SJCRH30 (cell line): ENCODE measurements around the gene RPS5. TPM values are rescaled to one million over a fixed set of nuclear protein-coding genes. Genes with fewer than 3 reads are reported as not detected.
"Not testable (repeated sequence)": the region's sequence is repeated elsewhere in the genome, so short reads cannot be mapped to it uniquely, and the experiment has no call there.

ENCODE experiments used
- DNase-seq, 2 experiments: peaks; one replicate each; pipeline ENCODE4 v3.0.0-alpha.2; 2015 to 2020
- H3K27ac ChIP-seq: fragments of 250-450 bp; sonication (Bioruptor Pico); 2 replicates; pipeline ENCODE4 v1.5.1; 2020; ENCODE audit warnings: mild to moderate bottlenecking, moderate library complexity
- H3K27me3 ChIP-seq: fragments of 250-450 bp; sonication (Bioruptor Pico); 2 replicates; pipeline ENCODE4 v1.5.1; 2020; ENCODE audit warnings: mild to moderate bottlenecking, moderate library complexity
- H3K36me3 ChIP-seq: fragments of 250-450 bp; sonication (Bioruptor Pico); 2 replicates; pipeline ENCODE4 v1.5.1; 2020; ENCODE audit warnings: mild to moderate bottlenecking, moderate library complexity
- H3K4me1 ChIP-seq: fragments of 250-450 bp; sonication (Bioruptor Pico); 2 replicates; pipeline ENCODE4 v1.5.1; 2020; ENCODE audit warnings: mild to moderate bottlenecking, moderate library complexity
- H3K4me3 ChIP-seq: fragments of 250-450 bp; sonication (Bioruptor Pico); 2 replicates; pipeline ENCODE4 v1.5.1; 2020; ENCODE audit warnings: mild to moderate bottlenecking, moderate library complexity
- H3K9me3 ChIP-seq: fragments of 250-450 bp; sonication (Bioruptor Pico); replicated peaks from 2 replicates; pipeline ENCODE4 v1.5.1; 2020; ENCODE audit warnings: mild to moderate bottlenecking, moderate library complexity
- total RNA-seq: library from RNA; depleted of rRNA; stranded (reverse); fragments of >200 nt; shearing (Covaris generic); gene quantifications from 2 replicates; pipeline ENCODE4 v1.2.3, GENCODE V29; 2014; rRNA removed

The RPS5 gene
- total RNA-seq = 1,942 and 2,376 TPM in 2 replicates

DNA sequence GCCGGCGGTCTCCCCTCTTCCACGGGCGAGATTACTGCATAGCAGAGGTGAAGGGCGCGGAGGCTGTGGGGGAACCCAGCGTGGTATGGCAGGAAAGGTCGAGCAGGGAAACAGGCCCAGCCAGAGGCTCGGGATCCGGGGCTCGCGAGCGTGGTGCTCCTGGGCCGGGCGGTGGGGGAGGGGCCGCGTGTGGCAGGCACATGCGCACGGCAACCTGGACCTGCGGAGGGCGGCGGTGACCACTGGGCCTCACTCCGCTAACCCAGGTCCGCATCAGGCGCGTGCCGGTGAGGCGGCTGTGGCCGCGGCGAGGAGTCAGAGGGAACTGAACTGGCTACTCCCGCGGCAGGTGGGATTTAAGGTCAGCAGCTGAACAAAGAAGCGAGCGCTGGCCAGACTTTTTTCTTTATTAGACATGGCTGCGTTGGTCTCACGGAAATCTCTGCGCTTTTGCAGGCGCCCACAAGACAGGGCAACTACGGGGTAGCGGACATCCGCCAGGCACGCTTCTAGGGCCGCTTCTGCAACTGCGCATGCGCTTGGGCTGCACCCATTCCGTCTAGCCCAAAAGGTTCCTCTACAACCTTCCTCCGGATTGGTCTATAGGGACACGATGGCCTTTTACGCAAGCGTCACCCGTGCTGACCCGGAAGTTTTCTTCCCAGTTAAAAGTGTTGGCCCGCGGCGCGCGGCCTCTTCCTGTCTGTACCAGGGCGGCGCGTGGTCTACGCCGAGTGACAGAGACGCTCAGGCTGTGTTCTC lies at the start of gene RPS5:
TSS of gene RPS5 (plus strand) at position 694 of the 762 bp plus-strand sequence. CDS start 869 bp downstream, outside the sequence.
- DNase-seq = peak; percentile 97 to 99
- no peaks in the 10 kb centered on the region for H3K27me3 ChIP-seq
- peak within 1 kb of the TSS; percentile 80 for H3K4me3 ChIP-seq
- H3K36me3 ChIP-seq = peaks cover 37% of the 10 kb centered on the region
- peak within 1 kb of the TSS; percentile 87 for H3K27ac ChIP-seq
- peaks cover 3% of the 10 kb centered on the region; the same call in 1 of the 2 replicates for H3K4me1 ChIP-seq
- H3K9me3 ChIP-seq = no peaks in the 10 kb centered on the region

DNA sequence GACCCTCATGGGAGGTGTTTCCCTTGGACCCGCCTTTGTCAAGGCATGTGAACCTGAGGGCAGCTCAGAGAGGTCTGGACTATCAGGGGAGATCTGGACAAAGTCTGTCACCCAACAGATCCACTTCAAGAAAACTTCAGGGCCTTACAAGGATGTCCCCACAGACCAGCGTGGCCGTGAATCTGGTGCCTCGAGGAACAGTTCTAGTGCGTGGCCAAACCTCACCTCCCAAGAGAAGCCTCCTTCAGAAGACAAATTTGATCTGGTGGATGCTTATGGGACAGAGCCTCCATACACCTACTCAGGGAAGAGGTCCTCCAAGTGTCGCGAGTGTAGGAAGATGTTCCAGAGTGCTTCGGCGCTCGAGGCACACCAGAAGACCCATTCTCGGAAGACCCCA lies 48.7 kb upstream of the RPS5 start:
- Histone ChIP-seq H3K27ac (no peak overlapping the region), H3K36me3 (peaks cover 21% of the 10 kb centered on the region), H3K9me3 (no peaks in the 10 kb centered on the region), H3K4me3 (no peak overlapping the region), H3K27me3 (no peaks in the 10 kb centered on the region), H3K4me1 (no peaks in the 10 kb centered on the region)
- DNase-seq = no peak

DNA sequence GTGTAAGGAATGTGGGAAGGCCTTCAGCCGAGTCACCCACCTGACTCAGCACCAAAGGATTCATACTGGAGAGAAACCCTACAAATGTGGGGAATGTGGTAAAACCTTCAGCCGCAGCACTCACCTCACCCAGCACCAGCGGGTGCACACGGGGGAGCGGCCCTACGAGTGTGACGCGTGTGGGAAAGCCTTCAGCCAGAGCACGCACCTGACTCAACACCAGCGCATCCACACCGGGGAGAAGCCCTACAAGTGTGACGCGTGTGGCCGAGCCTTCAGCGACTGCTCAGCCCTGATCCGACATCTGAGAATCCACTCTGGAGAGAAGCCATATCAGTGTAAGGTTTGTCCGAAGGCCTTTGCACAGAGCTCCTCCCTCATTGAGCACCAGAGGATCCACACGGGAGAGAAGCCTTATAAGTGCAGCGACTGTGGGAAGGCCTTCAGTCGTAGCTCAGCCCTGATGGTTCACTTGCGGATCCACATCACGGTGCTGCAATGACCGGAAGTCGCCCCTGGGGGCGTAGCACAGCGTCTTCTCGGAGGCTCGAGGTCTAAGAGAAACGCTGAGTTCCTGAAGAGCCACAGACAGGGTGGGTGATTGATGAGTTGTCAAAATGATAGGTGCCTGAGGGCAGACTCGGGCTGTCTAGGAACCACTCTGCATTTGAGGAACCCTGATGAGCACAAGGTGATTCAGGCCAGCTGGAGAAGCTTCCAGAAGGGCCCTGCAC lies 48.1 kb upstream of the RPS5 start:
- Histone ChIP-seq H3K36me3 (peaks cover 21% of the 10 kb centered on the region), H3K4me1 (no peaks in the 10 kb centered on the region), H3K4me3 (no peak overlapping the region), H3K27ac (no peak overlapping the region), H3K9me3 (no peaks in the 10 kb centered on the region), H3K27me3 (no peaks in the 10 kb centered on the region)
- no peak for DNase-seq

DNA sequence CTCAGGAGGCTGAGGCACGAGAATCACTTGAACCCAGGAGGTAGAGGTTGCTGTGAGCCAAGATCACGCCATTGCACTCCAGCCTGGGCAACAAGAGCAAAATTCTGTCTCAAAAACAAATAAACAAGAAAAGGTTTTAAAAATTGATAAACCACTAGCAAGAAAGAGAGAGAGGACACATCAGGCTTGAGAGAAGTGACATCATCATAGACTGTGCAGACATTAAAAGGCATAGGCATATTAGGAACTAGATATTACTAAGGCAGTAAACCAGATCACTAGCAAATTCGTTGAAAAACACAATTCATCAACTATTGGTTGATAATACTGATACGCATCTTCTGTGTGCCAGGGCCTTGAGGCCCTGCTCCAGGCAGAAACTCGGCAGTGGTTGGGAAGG lies 41.5 kb upstream of the RPS5 start:
- Histone ChIP-seq H3K4me1 (peaks cover 2% of the 10 kb centered on the region; the same call in 1 of the 2 replicates), H3K27ac (no peak overlapping the region), H3K36me3 (no peaks in the 10 kb centered on the region), H3K9me3 (no peaks in the 10 kb centered on the region), H3K27me3 (no peaks in the 10 kb centered on the region), H3K4me3 (no peak overlapping the region)
- DNase-seq = no peak

DNA sequence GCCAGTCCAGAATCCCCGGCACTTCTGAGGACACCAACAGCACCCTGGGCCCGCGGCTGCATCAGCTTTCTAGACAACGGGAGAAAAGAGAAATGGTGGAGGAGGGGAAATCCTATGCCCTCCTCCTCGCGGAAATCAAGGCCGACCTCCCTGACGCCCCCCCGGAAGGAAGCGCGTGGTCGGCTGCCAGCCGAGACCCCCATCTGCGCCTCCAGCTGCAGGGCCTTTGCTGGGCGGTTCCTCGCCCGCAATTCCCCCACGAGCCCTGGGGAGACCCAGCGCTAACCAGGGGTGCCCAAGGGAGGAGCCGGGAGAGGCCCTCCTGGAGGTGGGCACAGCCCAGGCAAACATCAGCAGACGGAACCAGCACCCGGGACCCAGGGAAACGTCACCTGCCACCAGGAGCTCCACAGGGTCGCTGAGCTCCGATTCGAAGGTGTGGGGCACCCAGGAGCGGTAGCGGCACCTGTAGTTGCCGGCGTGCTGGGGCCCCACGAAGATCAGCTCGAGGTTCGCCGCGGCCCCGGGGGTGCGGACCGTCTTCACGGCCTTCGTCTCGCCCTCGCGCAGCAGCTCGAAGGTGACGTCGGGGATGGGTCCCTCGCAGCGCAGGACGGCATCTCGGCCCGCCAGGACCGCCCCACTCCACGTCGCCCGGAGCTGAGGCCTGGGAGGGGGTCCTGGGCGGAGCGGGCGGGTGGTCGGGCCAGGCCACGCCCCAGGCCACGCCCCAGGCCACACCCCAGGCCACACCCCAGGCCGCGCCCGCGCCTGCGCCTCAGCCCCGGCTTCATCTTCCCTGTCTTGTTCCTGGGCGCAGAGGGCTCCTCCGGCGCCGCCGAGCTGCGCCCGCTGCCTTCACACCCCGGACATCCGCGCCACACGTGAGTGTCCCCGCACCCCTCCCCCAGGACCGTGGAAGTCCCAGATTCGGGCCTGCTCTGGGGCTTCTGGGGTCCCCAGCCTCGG lies 39.8 kb upstream of the RPS5 start:
- Histone ChIP-seq H3K27me3 (no peaks in the 10 kb centered on the region), H3K4me1 (peaks cover 2% of the 10 kb centered on the region; the same call in 1 of the 2 replicates), H3K36me3 (no peaks in the 10 kb centered on the region), H3K9me3 (no peaks in the 10 kb centered on the region), H3K4me3 (peak overlapping the region; percentile 69), H3K27ac (no peak overlapping the region; the same call in 1 of the 2 replicates)
- peak; percentile 71 to 82 for DNase-seq

DNA sequence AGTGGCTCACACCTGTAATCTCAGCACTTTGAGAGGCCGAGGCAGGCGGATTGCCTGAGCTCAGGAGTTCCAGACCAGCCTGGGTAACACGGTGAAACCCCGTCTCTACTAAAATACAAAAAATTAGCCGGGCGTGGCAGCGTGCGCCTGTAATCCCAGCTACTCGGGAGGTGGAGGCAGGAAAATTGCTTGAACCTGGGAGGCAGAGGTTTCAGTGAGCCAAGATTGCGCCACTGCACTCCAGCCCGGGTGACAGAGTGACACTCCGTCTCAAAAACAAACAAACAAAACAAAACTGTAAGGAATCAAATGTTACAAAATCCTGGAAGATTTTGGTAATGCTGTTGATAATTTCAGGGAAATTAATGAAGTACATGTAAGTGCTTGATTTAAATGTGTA lies 39.0 kb upstream of the RPS5 start:
- DNase-seq, H3K4me1 ChIP-seq, H3K27me3 ChIP-seq, H3K27ac ChIP-seq, H3K36me3 ChIP-seq, H3K9me3 ChIP-seq: not testable (repeated sequence)
- peak overlapping the region; percentile 69 for H3K4me3 ChIP-seq

DNA sequence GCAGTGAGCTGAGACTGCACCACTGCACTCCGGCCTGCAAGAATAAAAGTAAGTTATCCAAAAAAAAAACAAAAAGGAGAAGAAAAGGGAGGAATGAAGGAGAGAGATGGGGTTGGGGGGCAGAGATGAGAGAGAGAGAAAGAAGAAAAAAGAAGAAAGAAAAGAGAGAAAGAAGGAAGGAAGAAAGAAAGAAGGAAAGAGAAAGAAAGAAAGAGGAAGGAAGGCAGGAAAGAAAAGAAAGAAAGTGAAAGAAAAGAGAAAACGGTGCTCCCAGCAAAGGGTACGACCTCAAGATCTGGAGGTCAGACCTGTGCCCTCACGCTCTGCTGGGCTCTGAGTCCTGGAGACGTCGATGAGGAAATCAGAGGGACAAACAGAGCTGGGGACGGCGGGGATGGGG lies 37.5 kb upstream of the RPS5 start:
- no peaks in the 10 kb centered on the region for H3K27me3 ChIP-seq
- H3K4me1 ChIP-seq = peaks cover 2% of the 10 kb centered on the region; the same call in 1 of the 2 replicates
- no peaks in the 10 kb centered on the region for H3K9me3 ChIP-seq
- no peak for DNase-seq
- no peaks in the 10 kb centered on the region for H3K36me3 ChIP-seq
- H3K4me3 ChIP-seq = no peak overlapping the region
- H3K27ac ChIP-seq = no peak overlapping the region

DNA sequence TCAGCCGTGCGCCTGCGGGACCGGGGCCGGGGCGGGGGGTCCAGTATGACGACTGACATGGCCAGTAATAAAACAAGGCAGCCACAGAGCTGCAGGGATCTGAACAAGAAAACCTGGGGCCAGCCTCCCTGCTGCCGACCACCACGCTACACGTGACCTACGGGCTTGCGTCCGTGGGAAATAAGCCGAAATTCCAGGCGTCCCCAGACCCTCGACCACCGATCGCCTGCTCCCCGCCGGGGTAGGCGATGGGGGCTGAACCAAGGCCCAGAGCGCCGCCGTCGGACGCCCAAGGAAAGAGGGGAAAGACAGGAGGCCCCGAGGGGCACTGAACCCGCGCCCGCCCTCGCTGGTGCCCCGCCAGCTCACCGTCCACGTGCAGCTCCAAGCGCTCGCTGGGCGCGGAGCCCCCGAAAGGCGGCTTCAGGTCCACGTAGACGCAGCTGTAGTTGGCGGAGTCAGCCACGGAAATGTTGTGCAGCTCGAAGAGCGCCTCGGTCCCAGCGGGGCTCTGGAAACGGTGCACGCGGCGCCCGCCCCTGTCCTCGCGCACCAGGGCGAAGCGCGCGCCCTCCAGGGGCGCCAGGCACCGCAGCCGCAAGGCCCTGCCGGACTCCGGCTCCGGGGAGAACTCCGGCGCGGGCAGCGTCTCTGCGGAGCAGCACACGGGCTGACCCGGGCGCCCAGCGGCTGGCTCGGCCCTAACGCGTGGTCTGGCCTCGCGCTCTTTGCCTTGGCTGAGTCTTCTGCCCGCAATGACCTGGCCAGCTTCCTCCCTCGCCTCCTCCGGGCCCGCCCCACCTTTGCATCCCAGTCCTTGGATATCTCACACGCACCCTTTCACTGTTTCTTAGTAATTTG lies 36.8 kb upstream of the RPS5 start:
- Histone ChIP-seq H3K4me3 (no peak overlapping the region), H3K27ac (no peak overlapping the region), H3K36me3 (no peaks in the 10 kb centered on the region), H3K9me3 (no peaks in the 10 kb centered on the region), H3K27me3 (no peaks in the 10 kb centered on the region), H3K4me1 (peaks cover 2% of the 10 kb centered on the region; the same call in 1 of the 2 replicates)
- no peak for DNase-seq

DNA sequence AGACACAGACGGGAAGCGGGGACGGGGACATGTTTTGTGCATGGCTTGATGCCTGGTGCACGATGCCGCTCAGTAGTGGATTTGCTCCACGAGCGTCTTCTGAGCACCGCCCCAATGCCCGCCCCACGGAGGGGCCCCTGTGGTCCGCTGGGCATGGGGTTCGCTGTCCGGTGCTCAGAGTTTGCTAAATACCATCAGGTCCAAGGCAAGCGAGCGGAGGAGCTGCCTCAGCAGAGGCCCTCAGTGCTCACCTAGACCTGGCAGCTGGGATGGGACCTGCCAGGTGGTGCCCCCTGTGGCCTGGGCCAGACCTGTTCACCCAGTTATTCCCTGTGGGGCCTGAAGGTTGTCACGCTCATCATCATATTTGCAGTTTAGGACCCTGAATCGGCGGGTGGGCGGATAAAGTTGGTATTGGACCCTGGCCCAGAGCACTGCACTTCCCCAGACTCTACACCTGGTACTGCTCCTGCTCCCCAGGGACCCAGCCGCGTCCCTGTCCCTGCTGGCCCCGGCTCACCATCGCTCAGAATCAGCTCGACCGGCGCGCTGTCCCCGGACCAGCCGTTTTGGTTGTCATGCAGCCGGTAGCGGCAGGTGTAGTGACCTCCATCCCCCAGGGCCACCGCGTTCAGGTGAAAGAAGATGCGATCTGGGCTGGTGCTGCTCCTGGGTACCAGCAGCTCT lies 36.1 kb upstream of the RPS5 start:
- H3K27me3 ChIP-seq = no peaks in the 10 kb centered on the region
- no peaks in the 10 kb centered on the region for H3K36me3 ChIP-seq
- H3K4me1 ChIP-seq = peaks cover 2% of the 10 kb centered on the region; the same call in 1 of the 2 replicates
- no peaks in the 10 kb centered on the region for H3K9me3 ChIP-seq
- no peak overlapping the region for H3K4me3 ChIP-seq
- H3K27ac ChIP-seq = no peak overlapping the region
- DNase-seq = no peak

DNA sequence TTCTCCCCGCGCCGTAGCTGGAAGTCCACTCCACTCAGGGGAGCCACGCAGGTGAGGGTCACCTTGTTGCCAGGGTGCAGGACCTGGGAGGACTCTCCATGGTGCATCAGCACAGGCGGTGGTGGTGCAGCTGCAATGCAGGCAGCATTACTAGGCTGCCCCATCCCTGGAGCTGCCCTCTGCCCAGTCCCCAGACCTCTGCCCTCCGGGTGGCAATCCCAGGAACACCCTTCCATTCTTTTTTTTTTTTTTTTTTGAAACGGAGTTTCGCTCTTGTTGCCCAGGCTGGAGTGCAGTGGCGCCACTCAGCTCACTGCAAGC lies 35.6 kb upstream of the RPS5 start:
- peaks cover 2% of the 10 kb centered on the region; the same call in 1 of the 2 replicates for H3K4me1 ChIP-seq
- H3K27me3 ChIP-seq = no peaks in the 10 kb centered on the region
- DNase-seq = no peak

DNA sequence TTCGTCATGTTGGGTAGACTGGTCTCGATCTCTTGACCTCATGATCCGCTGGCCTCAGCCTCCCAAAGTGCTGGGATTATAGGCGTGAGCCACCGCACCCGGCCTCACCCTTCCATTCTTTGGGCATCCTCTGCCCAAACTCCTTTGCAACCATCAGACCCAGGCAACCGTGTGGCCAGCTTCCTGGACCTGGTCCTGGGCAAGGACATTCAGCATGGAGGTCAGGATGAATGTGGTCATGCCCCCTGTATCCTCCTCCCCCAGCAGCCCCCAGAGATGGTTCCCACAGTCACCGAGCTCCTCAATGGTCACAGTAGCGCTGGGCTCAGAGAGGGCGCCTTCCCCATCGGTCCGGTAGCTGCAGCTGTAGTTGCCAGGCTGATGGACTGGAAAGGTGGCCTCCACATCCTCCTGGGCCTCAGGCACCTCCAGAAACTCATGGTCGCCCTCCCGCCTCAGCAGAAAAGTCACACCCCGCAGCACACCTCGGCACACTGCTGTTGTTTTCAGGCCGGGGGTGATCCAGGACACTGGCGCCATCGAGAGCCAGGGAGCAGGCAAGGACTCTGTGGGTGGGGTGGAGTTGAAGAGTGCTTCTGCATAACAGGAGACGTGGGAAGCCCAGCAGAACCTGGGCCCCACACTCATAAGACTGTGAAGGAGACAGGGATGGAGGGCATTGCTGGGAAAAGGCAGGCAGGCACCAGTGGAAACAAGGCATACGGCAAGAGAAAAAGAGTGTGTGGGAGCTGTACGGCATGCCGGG lies 34.9 kb upstream of the RPS5 start:
- Histone ChIP-seq H3K27me3 (no peaks in the 10 kb centered on the region), H3K9me3 (no peaks in the 10 kb centered on the region), H3K36me3 (no peaks in the 10 kb centered on the region), H3K4me1 (peaks cover 2% of the 10 kb centered on the region; the same call in 1 of the 2 replicates), H3K4me3 (no peak overlapping the region), H3K27ac (no peak overlapping the region)
- no peak for DNase-seq

More for the DNA sequence above, 35.6 kb upstream of the RPS5 start:
- Histone ChIP-seq H3K9me3 (no peaks in the 10 kb centered on the region), H3K27ac (no peak overlapping the region), H3K36me3 (no peaks in the 10 kb centered on the region), H3K4me3 (no peak overlapping the region)

DNA sequence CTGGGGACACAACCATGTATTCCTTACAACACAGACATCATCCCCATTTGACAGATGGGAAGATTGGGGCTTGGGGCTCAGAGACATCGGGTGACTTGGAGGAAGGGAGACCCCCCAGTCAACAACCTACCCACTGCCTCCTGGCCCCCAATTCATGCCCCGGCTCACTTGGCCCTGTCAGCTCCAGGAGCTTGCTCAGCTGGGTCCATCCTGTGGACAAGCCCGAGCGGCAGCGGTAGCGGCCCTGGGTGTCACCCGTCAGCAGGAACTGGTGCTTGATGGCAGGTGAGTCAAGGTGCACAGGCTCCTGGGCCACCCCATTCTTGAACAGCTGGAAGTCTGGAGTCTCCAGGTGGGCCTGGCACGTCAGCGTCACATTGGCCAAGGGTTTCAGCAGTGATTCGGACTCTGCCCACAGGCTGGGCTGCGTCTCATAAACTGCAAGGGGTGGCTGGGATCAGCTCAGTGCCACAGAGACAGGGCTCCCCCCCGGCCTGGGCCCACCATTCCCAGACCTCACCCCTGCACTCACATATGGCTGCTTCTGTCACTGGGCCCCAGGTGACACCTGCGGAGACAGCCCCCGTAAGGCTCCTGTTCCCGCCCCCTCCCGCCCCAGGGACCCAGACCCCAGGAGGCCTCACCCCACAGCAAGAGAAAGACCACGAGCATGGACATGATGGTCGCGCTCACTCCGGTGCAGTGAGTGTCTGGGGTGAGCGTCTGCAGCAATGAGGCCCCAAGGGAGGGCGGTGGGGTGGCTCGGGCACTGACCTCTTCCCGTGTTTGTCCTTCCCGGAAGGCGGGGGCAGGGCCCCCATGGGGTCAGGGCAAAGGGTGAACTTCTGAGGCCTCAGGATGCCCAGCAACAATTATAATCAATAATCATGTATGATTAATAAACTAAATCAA lies 34.1 kb upstream of the RPS5 start, which contains the start of gene A1BG:
TSS of gene A1BG (minus strand) at position 733 of the 912 bp plus-strand sequence. CDS start at position 678, 55 bp downstream.
- Histone ChIP-seq H3K4me1 (peaks cover 2% of the 10 kb centered on the region; the same call in 1 of the 2 replicates), H3K27ac (no peak within 1 kb of the TSS), H3K4me3 (no peak within 1 kb of the TSS), H3K27me3 (no peaks in the 10 kb centered on the region), H3K36me3 (no peaks in the 10 kb centered on the region), H3K9me3 (no peaks in the 10 kb centered on the region)
- no peak for DNase-seq
